HG02623 (cell line): ENCODE measurements around the gene PCSK2.

ENCODE experiments used
- ATAC-seq: cut with Tn5 transposase; IDR thresholded peaks from one replicate; pipeline ENCODE4 v1.9.1; 2021; ENCODE audit warnings: moderate library complexity; ENCODE audit not compliant: unreplicated experiment

Gene PCSK2

DNA sequence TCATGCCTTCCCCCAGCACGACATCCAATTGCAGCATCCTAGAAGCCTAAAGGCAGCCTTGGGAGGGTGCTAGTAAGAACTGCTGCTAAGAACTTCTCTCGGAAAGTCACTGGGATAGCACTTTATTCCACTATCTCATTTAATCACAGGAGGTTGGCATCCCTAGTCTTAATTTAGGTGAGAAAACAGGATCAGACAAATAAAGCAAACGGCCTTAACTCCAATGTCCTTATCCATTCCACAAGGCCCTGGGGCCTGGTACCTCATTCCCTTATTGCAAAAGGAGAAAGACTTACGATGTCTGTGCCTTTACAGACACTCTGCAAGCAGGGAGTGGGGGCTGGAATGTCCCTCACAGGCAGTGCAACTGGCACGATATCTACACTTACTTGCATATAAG lies 243.7 kb downstream of the PCSK2 start:
- no peak for ATAC-seq

DNA sequence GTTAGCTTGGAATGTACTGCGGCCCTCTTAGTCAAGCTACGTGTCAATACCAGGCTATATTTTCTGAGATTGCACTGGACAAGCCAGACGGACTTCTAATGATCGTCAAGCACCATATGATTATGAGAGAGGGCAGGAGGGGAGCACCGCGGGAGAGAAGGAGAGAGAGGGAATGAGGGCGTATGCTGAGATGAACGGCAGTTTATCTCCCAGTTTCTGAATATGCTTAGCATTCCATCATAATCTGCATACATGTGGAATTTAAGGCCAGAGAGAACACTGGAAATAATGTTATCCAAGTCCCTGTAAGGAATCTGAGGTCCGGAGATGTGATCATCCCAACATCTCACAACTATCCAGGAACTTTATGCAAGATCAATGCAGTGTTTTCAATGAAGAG lies 244.1 kb downstream of the PCSK2 start:
- no peak for ATAC-seq

DNA sequence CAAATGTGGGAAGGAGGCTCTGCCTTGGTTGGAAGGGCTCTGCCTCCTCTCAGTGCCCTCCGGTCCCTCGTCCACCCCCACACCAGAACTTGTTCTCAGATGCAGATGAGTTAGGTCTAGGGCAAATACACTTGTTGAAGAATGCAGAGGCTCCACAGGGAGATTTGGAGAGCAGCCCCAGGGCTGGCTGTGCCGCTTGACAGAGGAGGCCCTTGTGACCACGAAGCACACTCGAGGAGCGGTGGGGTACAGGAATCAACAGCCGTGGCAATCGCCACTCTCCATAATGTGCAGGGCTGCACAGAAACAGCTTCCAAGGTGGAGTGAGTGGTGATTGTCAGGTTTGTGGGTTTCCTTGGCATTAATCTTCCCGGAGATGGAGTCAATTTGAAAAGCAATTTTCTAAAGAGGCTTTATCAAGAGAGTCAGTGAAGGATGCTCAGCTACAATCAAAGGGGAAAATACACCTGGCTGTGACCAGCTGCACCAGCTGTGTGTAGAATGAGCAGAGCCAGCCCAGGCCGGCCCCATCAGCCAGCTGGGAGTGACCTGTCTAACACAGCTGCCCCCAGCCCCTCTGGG lies 244.9 kb downstream of the PCSK2 start:
- no peak for ATAC-seq

DNA sequence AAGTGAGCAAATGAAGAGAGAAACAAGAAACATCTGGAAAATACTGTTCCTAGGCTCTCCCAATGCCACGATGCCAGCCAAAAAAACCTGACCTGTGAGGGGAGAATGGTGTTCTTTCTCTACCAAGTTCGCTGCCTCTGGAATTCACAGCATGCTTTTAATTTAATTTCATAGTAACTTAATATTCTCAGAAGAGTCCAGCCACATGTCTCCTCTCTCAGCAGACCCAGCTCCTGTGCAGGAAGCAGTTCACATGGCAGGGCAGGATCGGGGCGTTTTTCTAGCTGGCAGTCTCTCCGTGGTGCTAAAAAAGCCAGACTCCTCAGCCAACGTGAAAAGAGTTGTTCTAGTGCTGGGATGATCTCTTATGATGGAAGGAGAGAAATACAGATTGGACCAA lies 246.8 kb downstream of the PCSK2 start:
- ATAC-seq, result no peak

DNA sequence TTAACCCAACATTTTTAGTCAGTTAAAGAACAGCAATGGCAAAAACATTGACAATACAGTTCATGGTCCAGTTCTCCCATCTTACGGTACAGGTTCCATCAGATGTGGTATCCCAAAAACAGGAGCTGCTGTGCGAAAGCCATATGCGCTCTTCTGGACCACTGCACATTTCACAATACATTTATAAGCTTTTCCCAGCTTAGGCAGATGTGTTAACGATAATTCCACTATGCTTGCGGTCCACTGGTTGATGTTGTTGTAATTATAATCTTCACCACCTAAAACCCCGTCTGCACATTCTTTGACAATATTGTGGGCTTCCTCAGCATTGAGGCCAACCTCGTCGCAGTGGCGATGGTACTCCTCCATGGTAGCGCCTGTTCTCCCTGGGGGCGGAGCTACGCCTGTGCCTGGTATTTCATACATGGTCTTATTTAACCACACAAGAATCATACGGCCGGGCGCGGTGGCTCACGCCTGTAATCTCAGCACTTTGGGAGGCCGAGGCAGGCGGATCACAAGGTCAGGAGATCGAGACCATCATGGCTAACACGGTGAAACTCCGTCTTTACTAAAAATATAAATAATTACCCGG lies 252.3 kb downstream of the PCSK2 start:
- ATAC-seq, result no peak

DNA sequence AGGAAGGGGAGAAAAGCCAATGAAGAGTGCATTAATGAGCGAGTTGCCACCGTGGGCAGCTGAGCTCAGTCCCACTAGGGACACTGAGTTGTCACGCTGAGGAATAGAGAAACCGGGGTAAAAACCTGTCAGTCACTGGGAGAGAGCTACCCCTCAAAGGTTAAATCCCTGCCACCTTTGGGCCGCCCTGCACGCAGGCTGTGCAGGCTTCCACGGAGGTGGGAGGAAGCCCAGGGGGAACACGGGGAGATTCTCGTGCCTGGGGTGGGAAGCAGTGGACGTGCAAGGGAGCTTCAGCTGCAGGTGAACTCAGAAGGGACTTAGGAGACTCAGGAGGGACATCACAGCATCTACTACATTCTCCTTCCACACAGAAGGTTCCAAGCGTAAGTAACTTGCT lies 253.9 kb downstream of the PCSK2 start:
- ATAC-seq, result no peak

DNA sequence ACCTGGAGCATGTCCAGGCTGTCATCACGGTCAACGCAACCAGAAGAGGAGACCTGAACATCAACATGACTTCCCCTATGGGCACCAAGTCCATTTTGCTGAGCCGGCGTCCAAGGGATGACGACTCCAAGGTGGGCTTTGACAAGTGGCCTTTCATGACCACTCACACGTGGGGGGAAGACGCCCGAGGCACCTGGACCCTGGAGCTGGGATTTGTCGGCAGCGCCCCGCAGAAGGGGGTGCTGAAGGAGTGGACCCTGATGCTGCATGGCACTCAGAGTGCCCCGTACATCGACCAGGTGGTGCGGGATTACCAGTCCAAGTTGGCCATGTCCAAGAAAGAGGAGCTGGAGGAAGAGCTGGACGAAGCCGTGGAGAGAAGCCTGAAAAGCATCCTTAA lies 254.8 kb downstream of the PCSK2 start:
- ATAC-seq, result no peak

DNA sequence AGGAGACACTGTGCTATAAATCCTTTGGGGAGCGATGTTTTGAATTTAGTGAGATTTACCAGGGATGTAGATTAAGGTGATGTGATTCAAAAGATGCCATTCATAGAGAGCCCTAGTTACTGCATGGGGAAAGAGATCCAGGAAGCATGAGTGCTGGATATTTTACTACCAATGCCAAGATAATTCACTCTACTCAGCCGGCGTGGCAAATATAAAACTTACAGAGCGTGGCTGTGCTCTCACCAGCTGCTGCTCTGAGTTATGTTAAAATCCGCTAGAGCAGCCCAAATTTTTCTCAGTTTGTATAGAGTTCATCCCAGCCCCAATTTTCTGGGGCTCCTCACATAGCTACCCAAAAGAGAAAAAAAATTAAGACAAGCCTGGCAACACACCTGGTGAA lies 255.7 kb downstream of the PCSK2 start:
- ATAC-seq, result no peak

DNA sequence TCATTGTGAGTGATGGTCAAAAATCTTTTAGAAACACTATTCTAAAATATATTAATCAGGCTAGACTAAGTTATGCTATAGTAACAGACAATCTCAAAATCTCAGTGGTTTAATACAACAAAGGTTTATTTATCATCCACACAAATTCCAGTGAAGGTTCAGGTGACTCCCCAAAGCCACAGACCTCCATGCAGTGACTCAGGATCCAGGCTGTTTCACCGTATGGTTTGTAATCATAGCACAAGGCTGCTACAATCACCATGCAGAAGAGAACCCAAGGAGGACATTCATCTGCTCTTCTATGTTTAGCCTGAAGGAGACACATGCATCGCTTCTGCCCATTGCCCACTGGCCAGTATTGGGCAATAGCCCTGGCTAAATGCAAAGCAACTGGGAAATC lies 258.2 kb downstream of the PCSK2 start:
- ATAC-seq, result no peak

DNA sequence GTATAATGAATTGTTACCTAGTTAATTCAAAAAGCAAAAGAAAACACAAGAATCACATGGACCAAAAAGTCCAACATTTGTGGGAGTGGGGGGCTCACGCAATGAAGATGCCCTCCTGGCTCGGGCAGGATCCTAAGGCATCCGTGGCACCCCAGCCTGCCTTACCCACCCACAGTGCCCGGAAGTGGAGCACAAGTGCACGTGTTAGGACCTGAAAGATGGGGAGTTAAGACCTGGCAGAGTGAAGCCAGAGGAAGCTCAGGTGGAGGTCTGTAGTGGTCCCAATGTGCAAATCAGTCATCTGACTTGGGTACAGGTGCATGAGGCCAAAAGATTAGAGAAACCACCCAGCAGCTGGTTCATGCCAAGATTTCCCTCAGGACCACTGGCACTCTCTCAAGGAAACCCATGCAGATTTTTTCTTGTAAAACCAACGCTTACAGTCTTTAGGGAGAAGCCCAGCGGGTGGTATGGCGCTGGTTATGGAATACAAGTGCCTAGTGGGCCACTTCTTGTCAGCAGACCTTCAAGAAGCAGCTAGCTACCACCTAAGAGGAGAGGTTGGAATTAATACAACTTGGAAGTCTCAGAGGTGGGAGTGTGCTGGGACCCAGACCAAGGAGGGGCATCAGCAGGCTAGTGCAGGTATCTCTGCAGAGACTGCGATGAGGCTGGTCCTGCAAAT lies 262.2 kb downstream of the PCSK2 start:
- ATAC-seq, result no peak

DNA sequence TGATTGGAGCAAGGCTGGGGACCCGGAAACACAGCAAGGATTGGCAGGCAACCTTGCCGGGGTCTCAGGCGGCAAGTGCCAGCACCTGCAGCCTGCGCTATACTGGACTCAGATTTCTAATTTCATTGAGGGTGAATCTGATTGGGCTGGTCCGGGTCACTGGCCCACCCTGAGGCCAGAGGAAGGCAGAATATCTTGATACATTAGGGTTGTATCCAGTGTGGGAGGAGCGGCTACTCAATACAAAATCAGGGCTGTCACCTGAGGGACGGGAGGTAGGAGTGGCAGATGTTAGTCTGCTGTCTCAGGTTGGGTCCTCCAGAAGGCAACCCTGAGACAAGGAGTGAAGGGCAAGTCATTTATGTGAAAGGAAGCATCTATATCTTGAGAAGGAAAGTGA lies 263.7 kb downstream of the PCSK2 start:
- ATAC-seq, result no peak

DNA sequence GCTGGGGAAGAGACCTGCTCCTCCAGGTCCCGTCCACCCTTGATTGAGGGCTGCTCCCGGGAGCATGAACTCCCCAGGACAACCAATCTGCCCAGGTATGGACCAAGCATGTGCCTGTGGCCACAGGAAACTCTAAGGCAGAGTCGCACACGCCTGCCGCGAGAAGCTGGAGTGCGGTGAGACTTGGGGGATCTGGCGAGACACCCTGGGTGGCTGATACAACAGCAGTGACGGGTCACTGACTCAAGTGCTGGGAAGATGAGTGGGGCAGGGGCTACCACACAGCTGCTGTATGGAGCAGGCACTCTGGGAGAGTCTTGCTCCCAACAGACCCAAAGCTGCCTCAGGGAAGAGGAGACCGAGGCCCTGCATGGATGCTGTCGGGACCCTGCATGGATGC lies 264.2 kb downstream of the PCSK2 start:
- no peak for ATAC-seq

DNA sequence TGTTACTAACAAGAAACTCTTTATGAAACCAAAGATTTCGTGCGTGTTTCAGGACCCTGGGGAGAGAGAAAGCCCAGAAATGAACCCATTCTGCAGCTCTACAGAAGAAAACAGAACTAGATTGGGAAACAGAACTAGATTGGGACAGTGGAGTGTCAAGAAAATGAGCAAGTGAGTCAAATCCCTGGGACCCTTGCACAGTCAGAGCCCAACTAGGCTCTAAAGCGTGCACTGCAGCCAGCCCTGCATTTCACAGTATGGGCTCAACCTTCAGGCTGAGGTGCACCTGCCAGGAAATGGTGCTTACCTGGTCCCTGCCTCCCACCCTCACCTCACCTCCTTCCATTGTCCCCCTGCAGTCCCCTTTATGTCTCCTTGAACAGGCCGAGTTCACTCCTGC lies 264.6 kb downstream of the PCSK2 start:
- peak; percentile 80 for ATAC-seq

DNA sequence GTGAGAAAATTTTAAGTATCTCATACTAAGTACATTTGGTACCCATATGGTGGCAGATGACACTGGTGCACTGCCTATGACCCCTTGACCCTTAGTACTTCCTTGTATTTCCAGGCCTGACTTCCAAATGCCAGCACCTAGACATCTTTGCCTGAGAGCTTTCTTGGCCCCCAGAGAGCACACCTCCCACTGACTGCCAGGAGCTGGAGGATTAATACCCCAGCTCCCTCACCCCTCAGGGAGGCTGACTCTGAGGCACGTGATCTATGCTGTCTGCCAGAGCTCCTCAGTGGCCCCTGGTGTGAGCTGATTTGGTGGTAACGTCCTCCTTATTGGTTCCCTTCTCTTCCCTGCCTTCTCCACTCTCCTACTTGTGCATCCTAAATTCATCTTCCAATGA lies 266.3 kb downstream of the PCSK2 start:
- no peak for ATAC-seq

DNA sequence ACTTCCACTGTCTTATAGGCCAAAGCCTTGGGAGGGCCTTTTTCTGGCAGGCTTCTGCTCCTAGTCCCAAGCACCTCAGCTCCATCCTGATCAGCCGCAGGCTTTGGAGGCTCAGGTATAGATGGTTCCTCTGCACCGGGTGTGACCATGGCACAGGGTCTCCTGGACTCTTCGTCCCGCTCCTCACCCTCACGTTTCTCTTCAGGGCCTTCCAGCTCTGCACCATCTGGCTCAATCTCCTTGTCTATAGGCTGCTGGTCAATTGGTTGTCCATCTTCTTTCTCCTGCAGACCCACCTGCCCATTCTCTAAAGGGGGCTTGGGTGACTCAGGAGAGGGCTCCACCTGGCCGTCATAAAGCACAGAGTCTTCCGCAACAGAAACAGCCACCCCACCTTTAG lies 267.4 kb downstream of the PCSK2 start:
- no peak for ATAC-seq

DNA sequence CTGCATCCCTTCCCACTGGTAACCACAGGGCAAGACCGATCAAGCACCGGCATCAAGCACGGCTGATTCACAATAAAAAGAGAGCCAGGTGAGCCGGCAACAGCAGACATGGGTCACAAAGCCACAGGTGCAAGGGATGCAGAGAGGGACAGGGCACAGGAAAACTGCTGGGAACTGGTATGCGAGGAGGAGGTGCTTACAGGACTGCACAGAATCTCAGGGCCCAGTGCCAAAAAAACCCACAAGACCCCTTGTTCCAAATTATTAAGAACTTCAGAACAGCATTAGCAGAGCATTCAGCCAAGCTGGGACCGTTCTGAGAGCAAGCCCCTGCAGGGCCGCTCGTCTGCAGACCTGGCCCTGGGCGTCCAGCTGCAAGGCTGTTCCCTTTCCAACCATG lies 269.0 kb downstream of the PCSK2 start:
- no peak for ATAC-seq

DNA sequence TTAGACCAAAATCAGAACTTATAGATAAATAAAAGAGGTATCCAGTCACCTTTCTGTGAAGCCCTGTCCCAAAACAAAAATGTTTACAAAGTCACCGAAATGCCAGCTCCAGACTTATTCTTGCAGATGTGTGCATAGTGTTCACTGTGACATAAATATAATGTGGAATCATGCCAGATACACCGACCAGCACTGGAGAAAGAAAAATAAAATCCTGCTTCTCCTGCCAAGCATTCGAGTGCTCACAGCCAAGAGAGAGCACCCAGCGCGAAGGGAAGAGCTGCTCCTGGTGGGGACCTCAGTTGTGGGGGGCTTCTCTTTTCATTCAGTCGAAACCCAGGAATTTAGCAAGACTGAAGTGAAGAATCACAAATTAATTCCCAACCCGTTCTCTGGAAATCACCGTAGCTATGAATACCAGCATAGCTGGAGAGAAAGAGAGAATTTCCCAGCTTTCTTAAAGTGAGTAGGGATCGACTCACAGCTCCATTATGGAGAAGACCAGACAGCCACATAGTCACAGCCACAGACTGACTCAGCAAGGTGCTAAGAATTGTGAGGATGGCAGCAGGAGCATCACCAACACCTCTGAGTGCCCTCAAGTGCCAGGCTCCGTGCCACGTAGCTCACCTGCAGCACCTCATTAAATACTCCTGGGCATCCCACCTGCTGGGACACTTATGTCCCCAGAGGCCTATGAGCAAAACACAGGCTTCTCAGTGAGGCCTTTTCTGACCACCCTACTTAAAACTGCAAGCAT lies 271.2 kb downstream of the PCSK2 start:
- no peak for ATAC-seq

DNA sequence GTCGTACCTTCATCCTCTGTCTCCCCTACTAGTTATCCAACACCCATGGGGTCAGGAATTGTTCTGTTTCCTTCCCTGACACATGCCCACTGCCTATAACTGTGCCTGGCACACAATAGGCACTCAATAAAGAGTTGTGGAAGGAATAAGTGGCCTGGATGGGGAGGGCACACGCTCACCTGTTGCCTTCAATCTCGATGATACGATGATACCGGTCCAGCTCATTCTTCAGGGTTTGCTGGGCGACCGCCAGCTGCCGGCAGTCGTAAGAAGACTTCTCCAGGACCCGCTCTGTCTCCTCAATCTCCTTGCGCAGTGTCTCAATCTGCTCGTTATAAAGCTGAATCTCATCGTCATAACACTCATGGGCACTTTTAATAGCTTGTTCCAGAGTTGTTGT lies 271.8 kb downstream of the PCSK2 start:
- ATAC-seq, result no peak

DNA sequence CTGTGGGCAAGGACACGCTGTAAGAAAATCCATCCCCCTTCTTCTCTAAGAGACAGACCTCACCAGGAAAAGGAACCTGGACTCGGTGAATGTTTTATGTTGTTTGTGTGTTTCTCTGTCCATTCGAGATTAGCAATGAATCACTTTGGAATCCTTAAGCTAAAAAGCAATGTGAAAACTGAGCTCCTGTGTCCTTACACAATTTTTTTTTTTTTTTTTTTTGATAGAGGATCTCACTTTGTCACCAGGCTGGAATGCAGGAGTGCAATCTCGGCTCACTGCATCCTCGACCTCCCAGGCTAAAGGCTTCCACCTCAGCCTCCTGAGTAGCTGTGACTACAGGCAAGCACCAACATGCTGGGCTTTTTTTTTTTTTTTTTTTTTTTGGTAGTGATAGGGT lies 272.2 kb downstream of the PCSK2 start:
- no peak for ATAC-seq

DNA sequence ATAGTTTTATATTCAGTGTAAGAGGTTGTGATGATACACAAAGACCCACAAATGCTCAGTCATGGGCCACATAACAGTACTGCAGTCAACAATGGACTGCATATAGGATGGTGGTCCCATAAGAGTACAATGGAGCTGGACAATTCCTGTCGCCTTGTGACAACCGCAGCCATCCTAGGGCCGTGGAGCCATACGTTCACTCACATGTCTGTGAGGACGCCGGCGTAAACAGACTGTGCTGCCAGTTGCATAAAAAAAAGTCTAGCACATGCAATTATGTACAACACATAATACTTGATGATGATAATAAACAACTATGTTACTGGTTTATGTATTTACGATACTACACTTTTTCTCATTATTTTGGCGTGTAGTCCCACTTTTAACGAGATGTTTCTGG lies 273.4 kb downstream of the PCSK2 start:
- ATAC-seq, result no peak

DNA sequence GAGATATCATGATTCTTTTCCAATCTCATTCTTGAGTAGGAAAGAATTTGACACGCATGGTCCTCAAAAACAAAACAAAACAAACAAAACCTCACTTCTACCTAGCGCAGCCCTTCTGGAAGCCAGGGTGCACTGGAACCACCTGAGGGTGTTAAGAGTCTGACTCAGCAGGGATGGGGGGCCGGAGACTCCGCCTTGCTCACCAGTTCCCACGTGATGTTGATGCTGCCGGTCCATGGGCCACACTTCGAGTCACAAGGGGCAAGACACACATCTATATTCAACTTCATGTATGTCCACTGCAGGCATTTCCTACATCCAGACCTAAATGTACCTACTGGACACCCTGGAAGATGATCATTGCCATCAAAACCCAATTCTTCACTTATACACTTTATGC lies 274.0 kb downstream of the PCSK2 start:
- no peak for ATAC-seq

DNA sequence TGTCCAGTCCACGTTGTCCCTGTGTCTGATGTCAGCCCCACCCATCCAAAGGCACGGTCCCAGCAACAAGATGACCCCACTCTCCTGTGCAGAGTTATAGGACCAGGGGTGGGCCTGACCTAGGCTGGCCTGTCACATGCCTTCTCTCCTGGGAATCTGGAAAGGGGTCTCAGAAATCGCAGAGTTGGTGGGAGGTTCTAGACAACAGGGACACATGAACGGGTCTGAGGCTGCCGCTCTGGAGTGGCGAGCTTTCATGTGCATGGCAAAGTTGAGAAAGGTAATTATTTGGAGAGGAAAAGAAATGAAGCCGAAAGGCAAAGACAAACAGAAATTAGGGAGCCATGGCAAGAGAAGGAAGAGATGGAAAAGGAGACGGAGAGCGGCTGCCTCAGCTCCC lies 274.9 kb downstream of the PCSK2 start:
- no peak for ATAC-seq
